ENCODE measurements around the gene SMS.

SMS gene

GRCh38 chrX:22043872-22044271, 103.4 kb downstream of the SMS start:
- no peak for DNase-seq

Data from activated naive CD4-positive, alpha-beta T cell treated with Interleukin-2 at 50 U/mL for 16 hours (primary cell).